IMR-90 (cell line): ENCODE data around the gene IMPDH1. TPM values are rescaled to one million over a fixed set of nuclear protein-coding genes. Genes with fewer than 3 reads are reported as not detected.

ENCODE experiments used
- ATAC-seq: fragments of 200-7000 bp; cut with Tn5 transposase; 2 replicates; pipeline ENCODE4 v1.9.1; 2020; ENCODE audit warnings: low read depth, mild to moderate bottlenecking, moderate library complexity
- BruUV-seq: library from RNA; stranded (reverse); fragments of 400-500 nt; replicated peaks from 2 replicates; lab custom pipeline; 2021; lab: Mats Ljungman, UMichigan
- CTCF ChIA-PET: fragments of 300-600 bp; formaldehyde crosslinking; extraction: SDS; loops from one replicate; lab custom pipeline; 2021; ENCODE audit warnings: antibody characterized with exemption; lab: Yijun Ruan, JAX
- POLR2A ChIA-PET: fragments of 300-600 bp; sonication (Branson Sonifier 250); formaldehyde crosslinking; loops from one replicate; lab custom pipeline; 2022; ENCODE audit warnings: antibody characterized with exemption; ENCODE audit not compliant: unreplicated experiment; lab: Charles Lee
- DNase-seq: peaks from one replicate; pipeline ENCODE4 v3.0.0; 2013
- H2AFZ ChIP-seq: replicated peaks from 2 replicates; pipeline ENCODE3; 2013; ENCODE audit warnings: low read length, mild to moderate bottlenecking; ENCODE audit not compliant: poor library complexity
- H2AK5ac ChIP-seq: 2 replicates; pipeline ENCODE4 v1.6.1; 2013; ENCODE audit warnings: low read depth, low read length, inconsistent platforms
- H2AK9ac ChIP-seq: replicated peaks from 2 replicates; pipeline ENCODE3; 2013; ENCODE audit warnings: mild to moderate bottlenecking, low read depth, low read length, moderate library complexity; ENCODE audit not compliant: poor library complexity
- H2BK120ac ChIP-seq: 2 replicates; pipeline ENCODE4 v1.6.1; 2013; ENCODE audit warnings: low read depth, low read length, inconsistent platforms
- H2BK15ac ChIP-seq: 3 replicates; pipeline ENCODE4 v1.6.1; 2013; ENCODE audit warnings: low read depth, low read length, inconsistent platforms
- H2BK20ac ChIP-seq: 2 replicates; pipeline ENCODE4 v1.6.1; 2013; ENCODE audit warnings: low read depth, mild to moderate bottlenecking, inconsistent platforms, low read length, moderate library complexity
- H2BK5ac ChIP-seq: 2 replicates; pipeline ENCODE4 v1.6.1; 2013; ENCODE audit warnings: mild to moderate bottlenecking, low read depth, low read length, inconsistent platforms; ENCODE audit not compliant: poor library complexity, severe bottlenecking
- H3K14ac ChIP-seq: replicated peaks from 2 replicates; pipeline ENCODE4 v1.6.1; 2013; ENCODE audit warnings: low read depth, low read length, inconsistent platforms
- H3K18ac ChIP-seq: 2 replicates; pipeline ENCODE4 v1.6.1; 2013; ENCODE audit warnings: low read depth, low read length, control low read depth
- H3K23ac ChIP-seq: 2 replicates; pipeline ENCODE4 v1.6.1; 2013; ENCODE audit warnings: low read depth, low read length, inconsistent platforms
- H3K27ac ChIP-seq: 2 replicates; pipeline ENCODE4 v1.5.1; 2013; ENCODE audit warnings: mild to moderate bottlenecking, control low read depth, low read length; ENCODE audit not compliant: insufficient read depth
- H3K27me3 ChIP-seq: 2 replicates; pipeline ENCODE4 v1.6.1; 2013; ENCODE audit warnings: low read length; ENCODE audit not compliant: control insufficient read depth, insufficient read depth
- H3K36me3 ChIP-seq: 2 replicates; pipeline ENCODE4 v1.6.1; 2013; ENCODE audit warnings: low read length, mixed read lengths; ENCODE audit not compliant: control insufficient read depth, insufficient read depth
- H3K4ac ChIP-seq: 2 replicates; pipeline ENCODE4 v1.6.1; 2013; ENCODE audit warnings: low read depth, low read length, inconsistent platforms
- H3K4me1 ChIP-seq: 2 replicates; pipeline ENCODE4 v1.6.1; 2013; ENCODE audit warnings: low read length, mixed read lengths; ENCODE audit not compliant: control insufficient read depth, insufficient read depth
- H3K4me2 ChIP-seq: 2 replicates; pipeline ENCODE4 v1.6.1; 2013; ENCODE audit warnings: low read depth, mild to moderate bottlenecking, control low read depth, low read length, moderate library complexity
- H3K4me3 ChIP-seq: 2 replicates; pipeline ENCODE4 v1.5.1; 2013; ENCODE audit warnings: low read depth, mild to moderate bottlenecking, control low read depth, low read length, moderate library complexity; ENCODE audit not compliant: insufficient read depth
- H3K56ac ChIP-seq: 2 replicates; pipeline ENCODE4 v1.6.1; 2013; ENCODE audit warnings: low read length, inconsistent platforms; ENCODE audit not compliant: insufficient read depth; ENCODE audit errors: extremely low read depth
- H3K79me1 ChIP-seq, 2 experiments: 2 replicates each; pipeline ENCODE4 v1.6.1; 2013; ENCODE audit warnings: low read length in 2 of 2, inconsistent platforms in 1 of 2, low read depth in 1 of 2
- H3K9ac ChIP-seq: 2 replicates; pipeline ENCODE4 v1.6.1; 2013; ENCODE audit warnings: low read depth, low read length, control low read depth
- H3K9me1 ChIP-seq: 2 replicates; pipeline ENCODE4 v1.6.1; 2013; ENCODE audit warnings: low read length, inconsistent platforms; ENCODE audit not compliant: insufficient read depth
- H3K9me3 ChIP-seq: 2 replicates; pipeline ENCODE4 v1.6.1; 2013; ENCODE audit warnings: low read length; ENCODE audit not compliant: control insufficient read depth, insufficient read depth
- H4K20me1 ChIP-seq: 2 replicates; pipeline ENCODE4 v1.6.1; 2013; ENCODE audit warnings: low read length, inconsistent platforms; ENCODE audit not compliant: insufficient read depth
- H4K5ac ChIP-seq: 2 replicates; pipeline ENCODE4 v1.6.1; 2013; ENCODE audit warnings: mild to moderate bottlenecking, low read depth, low read length, control low read depth
- H4K8ac ChIP-seq, 2 experiments: 2 replicates each; pipeline ENCODE4 v1.6.1; 2013; ENCODE audit warnings: low read depth in 2 of 2, low read length in 2 of 2, control low read depth in 1 of 2, inconsistent platforms in 1 of 2
- H4K91ac ChIP-seq: 2 replicates; pipeline ENCODE4 v1.6.1; 2013; ENCODE audit warnings: low read depth, low read length, inconsistent platforms; ENCODE audit not compliant: insufficient read depth
- BHLHE40 ChIP-seq: fragments of 150-350 bp; IDR thresholded peaks from 2 replicates; pipeline ENCODE4 v1.6.1; 2016; ENCODE audit warnings: mild to moderate bottlenecking, low read depth, low read length
- CEBPB ChIP-seq: IDR thresholded peaks from 2 replicates; pipeline ENCODE4 v1.6.1; 2012; ENCODE audit warnings: low read depth, low read length, improper control_type of control experiment
- CHD1 ChIP-seq: IDR thresholded peaks from 2 replicates; pipeline ENCODE4 v1.6.1; 2012; ENCODE audit warnings: low read depth, low read length, improper control_type of control experiment
- MAFK ChIP-seq: IDR thresholded peaks from 2 replicates; pipeline ENCODE4 v1.6.1; 2012; ENCODE audit warnings: low read depth, low read length, improper control_type of control experiment
- MAZ ChIP-seq: IDR thresholded peaks from 2 replicates; pipeline ENCODE4 v1.6.1; 2012; ENCODE audit warnings: low read depth, mild to moderate bottlenecking, low read length, improper control_type of control experiment, moderate library complexity, borderline replicate concordance
- MXI1 ChIP-seq: IDR thresholded peaks from 2 replicates; pipeline ENCODE4 v1.6.1; 2012; ENCODE audit warnings: low read depth, mild to moderate bottlenecking, low read length, moderate library complexity, borderline replicate concordance
- NFE2L2 ChIP-seq: fragments of 150-350 bp; IDR thresholded peaks from 2 replicates; pipeline ENCODE4 v1.6.1; 2016; ENCODE audit warnings: low read depth, mild to moderate bottlenecking, low read length
- POLR2A ChIP-seq: IDR thresholded peaks from 2 replicates; pipeline ENCODE4 v1.6.1; 2012; ENCODE audit warnings: mild to moderate bottlenecking, low read depth, low read length
- RCOR1 ChIP-seq: IDR thresholded peaks from 2 replicates; pipeline ENCODE4 v1.6.1; 2012; ENCODE audit warnings: mild to moderate bottlenecking, low read length, improper control_type of control experiment; ENCODE audit not compliant: insufficient replicate concordance
- SMC3 ChIP-seq: fragments of 150-350 bp; IDR thresholded peaks from 2 replicates; pipeline ENCODE4 v1.6.1; 2016; ENCODE audit warnings: low read depth, mild to moderate bottlenecking, antibody characterized with exemption, low read length, moderate library complexity
- USF2 ChIP-seq: fragments of 150-350 bp; IDR thresholded peaks from 2 replicates; pipeline ENCODE4 v1.6.1; 2017; ENCODE audit warnings: mild to moderate bottlenecking, antibody characterized with exemption, low read length, low read depth
- WGBS, 2 experiments: methylation state at CpG; one replicate each; pipeline versions ENCODE4 v1.1.5 to v1.1.7; 2013; ENCODE audit warnings: missing lambda C conversion rate in 2 of 2; ENCODE audit not compliant: insufficient read length in 1 of 2; ENCODE audit errors: extremely low coverage in 2 of 2; 5-methylcytosine and 5-hydroxymethylcytosine counted together
- dilution Hi-C: fragments of 300-500 bp; cut with HindIII; formaldehyde crosslinking; loops from one replicate; pipeline ENCODE4 v1.14.3; 2018; ENCODE audit warnings: low sequenced_read_pairs; ENCODE audit not compliant: unreplicated experiment
- in situ Hi-C: fragments of 300-500 bp; cut with MboI; formaldehyde crosslinking; loops from 3 replicates; pipeline ENCODE4 v1.14.3; 2019; ENCODE audit warnings: low sequenced_read_pairs, inconsistent platforms, mixed read lengths
- intact Hi-C: fragments of 100-400 bp; cut with micrococcal nuclease; formaldehyde crosslinking; loops from 2 replicates; pipeline ENCODE4 v1.10.0; 2022
- polyA plus RNA-seq, 3 experiments: library from polyadenylated mRNA; depleted of rRNA; stranded (reverse); fragments of >200 nt; gene quantifications; 2 replicates each; pipeline ENCODE4 v1.2.3, GENCODE V29; 2012; ENCODE audit warnings: low replicate concordance in 1 of 3
- total RNA-seq: library from RNA; depleted of rRNA; stranded (reverse); fragments of >200 nt; gene quantifications from 2 replicates; pipeline ENCODE4 v1.2.3, GENCODE V29; 2012

IMPDH1 gene
- total and polyA plus RNA-seq, 2 of the 4 experiments (the other 2 are of a cell fraction): 49.5 to 69.3 TPM

GRCh38 chr7:128390871-128391565 is 18.8 kb downstream of the IMPDH1 start:
- Histone ChIP-seq H3K4ac (no peak overlapping the region), H3K27ac (no peak overlapping the region), H3K9me3 (no peaks in the 10 kb centered on the region), H2BK20ac (no peak overlapping the region), H2BK15ac (no peak overlapping the region), H3K23ac (no peak overlapping the region), H3K4me2 (no peak overlapping the region), H3K36me3 (peaks cover 32% of the 10 kb centered on the region), H2BK5ac (no peak overlapping the region), H3K56ac (no peak overlapping the region), H3K9me1 (no peaks in the 10 kb centered on the region), H4K20me1 (peaks cover 9% of the 10 kb centered on the region; the same call in 1 of the 2 replicates), H4K91ac (no peak overlapping the region), H3K27me3 (peaks cover 15% of the 10 kb centered on the region), H2AFZ (no peak overlapping the region), H4K5ac (no peak overlapping the region), H3K14ac (no peak overlapping the region), H4K8ac (no peak overlapping the region), H2AK5ac (no peak overlapping the region), H3K79me1 (no peaks in the 10 kb centered on the region), H2AK9ac (no peak overlapping the region), H3K4me1 (no peaks in the 10 kb centered on the region), H3K9ac (no peak overlapping the region), H2BK120ac (no peak overlapping the region), H3K4me3 (no peak overlapping the region), H3K18ac (no peak overlapping the region)
- dilution Hi-C loops: no loop called here
- POLR2A ChIA-PET: interaction anchor here (0.6 kb wide), 1 partner anchor 747 kb away, joined by 3 read pairs; no protein-coding TSS in a partner anchor
- in situ Hi-C loops: no loop called here
- intact Hi-C loops: no loop called here
- CTCF ChIA-PET: interaction anchor here (2.5 kb wide), 1 partner anchor 43 kb away, joined by 12 read pairs; no protein-coding TSS in a partner anchor
- ATAC-seq (no peak), DNase-seq (no peak)
- TF ChIP-seq USF2 (no peak), POLR2A (no peak), MAZ (no peak), CEBPB (no peak), RCOR1 (no peak), NFE2L2 (no peak), CHD1 (no peak), MAFK (no peak), SMC3 (no peak), BHLHE40 (no peak), MXI1 (no peak)
- WGBS, 2 experiments: 89% methylated on average over 3 of the region's 3 CpGs; no CpG with 5 or more reads in 1 of the 2 experiments
- BruUV-seq: no TSS peak
